Measurements from ENCODE around the gene PILRA. TPM values are rescaled to one million over a fixed set of nuclear protein-coding genes. Genes with fewer than 3 reads are reported as not detected.

The PILRA gene
- total and polyA plus RNA-seq, 4 experiments from 2014 or later, result 0.32 to 5.8 (median 5.7) TPM; not detected in 1

- no peaks in the 10 kb centered on the region for H3K36me3 ChIP-seq (ENCODE audit: insufficient read depth, low read length)
- Mint-ChIP-seq H3K27ac (peak overlapping the region in 1 of 7 donors; percentile 60), H3K36me3 (peaks cover 0 to 10% of the 10 kb centered on the region in 2 donors), H3K4me3 (no peak overlapping the region), H3K9me3 (no peaks in the 10 kb centered on the region), H3K4me1 (peaks cover 11 to 28% (median 20%) of the 10 kb centered on the region in 4 donors), H3K27me3 (no peaks in the 10 kb centered on the region)
- ChIA-PET CTCF (ENCODE audit: partially characterized antibody) (interaction anchor here (1.3 kb wide), 1 partner anchor 7 kb away, joined by 3 read pairs; no protein-coding TSS in a partner anchor), POLR2A (ENCODE audit: partially characterized antibody) (no interaction called here)
- DNase-seq, result no peak
- intact Hi-C loops (cut with micrococcal nuclease), result no loop called here
- H3K9me3 ChIP-seq (ENCODE audit: control insufficient read depth in 1 of 2, low read length in 2 of 2), result no peaks in the 10 kb centered on the region
- peaks cover 21% of the 10 kb centered on the region for H3K4me1 ChIP-seq (ENCODE audit: insufficient read depth, low read length)
- no peak overlapping the region for H3K4me3 ChIP-seq (ENCODE audit: low read length in 2 of 2)
- H3K27ac ChIP-seq (ENCODE audit: low read depth, low read length), result no peak overlapping the region
- no peaks in the 10 kb centered on the region for H3K27me3 ChIP-seq (ENCODE audit: insufficient read depth, low read length)
Measured at GRCh38 chr7:100400041-100400440, 26.8 kb downstream of the PILRA start.

GRCh38 chr7:100400656-100401055 lies 27.4 kb downstream of the PILRA start:
- Mint-ChIP-seq H3K9me3 (no peaks in the 10 kb centered on the region), H3K4me3 (no peak overlapping the region), H3K36me3 (peaks cover 0 to 10% of the 10 kb centered on the region in 2 donors), H3K4me1 (peaks cover 9 to 24% (median 17%) of the 10 kb centered on the region in 4 donors), H3K27ac (peak overlapping the region in 1 of 7 donors; percentile 27), H3K27me3 (no peaks in the 10 kb centered on the region)
- H3K9me3 ChIP-seq (ENCODE audit: control insufficient read depth in 1 of 2, low read length in 2 of 2), result no peaks in the 10 kb centered on the region
- DNase-seq, result no peak
- POLR2A ChIA-PET (ENCODE audit: partially characterized antibody), result no interaction called here
- intact Hi-C loops (cut with micrococcal nuclease), result no loop called here
- CTCF ChIA-PET (ENCODE audit: partially characterized antibody), result no interaction called here
- no peak overlapping the region for H3K27ac ChIP-seq (ENCODE audit: low read depth, low read length)
- H3K4me1 ChIP-seq (ENCODE audit: insufficient read depth, low read length), result peaks cover 21% of the 10 kb centered on the region
- H3K36me3 ChIP-seq (ENCODE audit: insufficient read depth, low read length), result no peaks in the 10 kb centered on the region
- no peak overlapping the region for H3K4me3 ChIP-seq (ENCODE audit: low read length in 2 of 2)
- H3K27me3 ChIP-seq (ENCODE audit: insufficient read depth, low read length), result no peaks in the 10 kb centered on the region

- Mint-ChIP-seq H3K36me3 (peaks cover 0 to 10% of the 10 kb centered on the region in 2 donors), H3K27ac (peak overlapping the region in 4 of 7 donors; percentile 8 to 63 (median 22)), H3K4me1 (peaks cover 5 to 16% (median 12%) of the 10 kb centered on the region in 4 donors), H3K4me3 (no peak overlapping the region), H3K27me3 (no peaks in the 10 kb centered on the region), H3K9me3 (no peaks in the 10 kb centered on the region)
- ChIA-PET POLR2A (ENCODE audit: partially characterized antibody) (no interaction called here), CTCF (ENCODE audit: partially characterized antibody) (interaction anchor here (1.1 kb wide), 1 partner anchor 168 kb away, joined by 4 read pairs; no protein-coding TSS in a partner anchor)
- intact Hi-C loops (cut with micrococcal nuclease), result no loop called here
- Histone ChIP-seq H3K4me1 (ENCODE audit: insufficient read depth, low read length) (peaks cover 14% of the 10 kb centered on the region), H3K9me3 (ENCODE audit: control insufficient read depth in 1 of 2, low read length in 2 of 2) (no peaks in the 10 kb centered on the region), H3K27ac (ENCODE audit: low read depth, low read length) (no peak overlapping the region), H3K27me3 (ENCODE audit: insufficient read depth, low read length) (no peaks in the 10 kb centered on the region), H3K4me3 (ENCODE audit: low read length in 2 of 2) (no peak overlapping the region), H3K36me3 (ENCODE audit: insufficient read depth, low read length) (no peaks in the 10 kb centered on the region)
- DNase-seq, result no peak
Measured at GRCh38 chr7:100401811-100402210, 28.5 kb downstream of the PILRA start.

GRCh38 chr7:100402241-100402640 lies 29.0 kb downstream of the PILRA start:
- CTCF ChIA-PET (ENCODE audit: partially characterized antibody), result interaction anchor here (1.1 kb wide), 1 partner anchor 167 kb away, joined by 4 read pairs; no protein-coding TSS in a partner anchor
- Mint-ChIP-seq H3K36me3 (peaks cover 0 to 10% of the 10 kb centered on the region in 2 donors), H3K4me3 (no peak overlapping the region), H3K9me3 (no peaks in the 10 kb centered on the region), H3K27me3 (no peaks in the 10 kb centered on the region), H3K4me1 (peaks cover under 1 to 12% (median 9%) of the 10 kb centered on the region in 4 donors), H3K27ac (peak overlapping the region in 1 of 7 donors; percentile 9)
- Histone ChIP-seq H3K27ac (ENCODE audit: low read depth, low read length) (no peak overlapping the region), H3K36me3 (ENCODE audit: insufficient read depth, low read length) (no peaks in the 10 kb centered on the region), H3K27me3 (ENCODE audit: insufficient read depth, low read length) (no peaks in the 10 kb centered on the region), H3K4me1 (ENCODE audit: insufficient read depth, low read length) (peaks cover 11% of the 10 kb centered on the region), H3K4me3 (ENCODE audit: low read length in 2 of 2) (no peak overlapping the region), H3K9me3 (ENCODE audit: control insufficient read depth in 1 of 2, low read length in 2 of 2) (no peaks in the 10 kb centered on the region)
- no peak for DNase-seq
- intact Hi-C loops (cut with micrococcal nuclease), result no loop called here
- POLR2A ChIA-PET (ENCODE audit: partially characterized antibody), result no interaction called here

- intact Hi-C loops (cut with micrococcal nuclease), result loop anchor here (1.0 to 5.0 kb wide), 4 partner anchors 39 to 274 kb away; no protein-coding TSS in a partner anchor
- DNase-seq, result no peak
- peaks cover 0 to 10% of the 10 kb centered on the region in 2 donors for H3K36me3 Mint-ChIP-seq
- no peak overlapping the region for H3K27ac Mint-ChIP-seq
- no peaks in the 10 kb centered on the region for H3K9me3 ChIP-seq (ENCODE audit: control insufficient read depth in 1 of 2, low read length in 2 of 2)
- no peaks in the 10 kb centered on the region for H3K27me3 ChIP-seq (ENCODE audit: insufficient read depth, low read length)
- H3K27ac ChIP-seq (ENCODE audit: low read depth, low read length), result no peak overlapping the region
- H3K4me3 ChIP-seq (ENCODE audit: low read length in 2 of 2), result no peak overlapping the region
- ChIA-PET CTCF (ENCODE audit: partially characterized antibody) (interaction anchor here (0.5 to 2.3 kb wide), 17 partner anchors 7 to 1071 kb away, joined by 3 to 10 read pairs (median 3); partner anchors contain the start of genes CNPY4 and ZCWPW1), POLR2A (ENCODE audit: partially characterized antibody) (interaction anchor here (0.5 to 1.6 kb wide), 2 partner anchors 22 to 30 kb away, joined by 3 to 8 read pairs; partner anchors contain the start of genes PPP1R35 and ZCWPW1)
- H3K9me3 Mint-ChIP-seq, result no peaks in the 10 kb centered on the region
- H3K4me1 Mint-ChIP-seq, result peaks cover 0 to 5% (median under 1%) of the 10 kb centered on the region in 4 donors
- peaks cover 4% of the 10 kb centered on the region for H3K4me1 ChIP-seq (ENCODE audit: insufficient read depth, low read length)
- no peaks in the 10 kb centered on the region for H3K27me3 Mint-ChIP-seq
- no peak overlapping the region for H3K4me3 Mint-ChIP-seq
- H3K36me3 ChIP-seq (ENCODE audit: insufficient read depth, low read length), result no peaks in the 10 kb centered on the region
Measured at GRCh38 chr7:100406767-100407166, 33.5 kb downstream of the PILRA start.

GRCh38 chr7:100407285-100408180 lies 34.2 kb downstream of the PILRA start:
- no peaks in the 10 kb centered on the region for H3K36me3 ChIP-seq (ENCODE audit: insufficient read depth, low read length)
- ChIA-PET POLR2A (ENCODE audit: partially characterized antibody) (interaction anchor here (0.5 to 1.6 kb wide), 4 partner anchors 21 to 906 kb away, joined by 3 to 8 read pairs (median 4); partner anchors contain the start of genes PPP1R35 and ZCWPW1), CTCF (ENCODE audit: partially characterized antibody) (interaction anchor here (0.5 to 2.3 kb wide), 29 partner anchors 8 to 494 kb away, joined by 3 to 10 read pairs (median 3); partner anchors contain the start of genes CNPY4 and ZCWPW1)
- H3K4me1 ChIP-seq (ENCODE audit: insufficient read depth, low read length), result peaks cover 4% of the 10 kb centered on the region
- Mint-ChIP-seq H3K4me3 (no peak overlapping the region), H3K36me3 (peaks cover 0 to 6% of the 10 kb centered on the region in 2 donors), H3K4me1 (peaks cover 0 to 5% (median 2%) of the 10 kb centered on the region in 4 donors), H3K27me3 (no peaks in the 10 kb centered on the region), H3K27ac (no peak overlapping the region), H3K9me3 (no peaks in the 10 kb centered on the region)
- intact Hi-C loops (cut with micrococcal nuclease), result loop anchor here (1.0 to 5.0 kb wide), 4 partner anchors 40 to 275 kb away; no protein-coding TSS in a partner anchor
- no peaks in the 10 kb centered on the region for H3K27me3 ChIP-seq (ENCODE audit: insufficient read depth, low read length)
- H3K9me3 ChIP-seq (ENCODE audit: control insufficient read depth in 1 of 2, low read length in 2 of 2), result no peaks in the 10 kb centered on the region
- H3K27ac ChIP-seq (ENCODE audit: low read depth, low read length), result no peak overlapping the region
- peak; percentile 57 to 63 (median 58) for DNase-seq
- no peak overlapping the region for H3K4me3 ChIP-seq (ENCODE audit: low read length in 2 of 2)

GRCh38 chr7:100411101-100411500 lies 37.8 kb downstream of the PILRA start:
- ChIA-PET POLR2A (ENCODE audit: partially characterized antibody) (no interaction called here), CTCF (ENCODE audit: partially characterized antibody) (no interaction called here)
- no peak overlapping the region for H3K27ac ChIP-seq (ENCODE audit: low read depth, low read length)
- Mint-ChIP-seq H3K27ac (no peak overlapping the region), H3K4me3 (no peak overlapping the region), H3K36me3 (peaks cover 0 to 6% of the 10 kb centered on the region in 2 donors), H3K27me3 (no peaks in the 10 kb centered on the region), H3K9me3 (no peaks in the 10 kb centered on the region), H3K4me1 (peaks cover 0 to 5% (median 2%) of the 10 kb centered on the region in 4 donors)
- H3K4me1 ChIP-seq (ENCODE audit: insufficient read depth, low read length), result peaks cover 4% of the 10 kb centered on the region
- H3K9me3 ChIP-seq (ENCODE audit: control insufficient read depth in 1 of 2, low read length in 2 of 2), result no peaks in the 10 kb centered on the region
- DNase-seq, result no peak
- no peaks in the 10 kb centered on the region for H3K36me3 ChIP-seq (ENCODE audit: insufficient read depth, low read length)
- intact Hi-C loops (cut with micrococcal nuclease), result no loop called here
- H3K27me3 ChIP-seq (ENCODE audit: insufficient read depth, low read length), result no peaks in the 10 kb centered on the region
- H3K4me3 ChIP-seq (ENCODE audit: low read length in 2 of 2), result no peak overlapping the region

Data from CD4-positive, alpha-beta memory T cell (primary cell).